HCEC 1CT (cell line): Measurements from ENCODE around the gene OR2AG1.
A peak's percentile ranks its signal among the peaks of the same experiment; 100 is the strongest.

Experiments used
- DNase-seq: peaks from one replicate; pipeline ENCODE4 v3.0.0-alpha.2; 2017

OR2AG1 gene, protein sequence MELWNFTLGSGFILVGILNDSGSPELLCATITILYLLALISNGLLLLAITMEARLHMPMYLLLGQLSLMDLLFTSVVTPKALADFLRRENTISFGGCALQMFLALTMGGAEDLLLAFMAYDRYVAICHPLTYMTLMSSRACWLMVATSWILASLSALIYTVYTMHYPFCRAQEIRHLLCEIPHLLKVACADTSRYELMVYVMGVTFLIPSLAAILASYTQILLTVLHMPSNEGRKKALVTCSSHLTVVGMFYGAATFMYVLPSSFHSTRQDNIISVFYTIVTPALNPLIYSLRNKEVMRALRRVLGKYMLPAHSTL

DNA sequence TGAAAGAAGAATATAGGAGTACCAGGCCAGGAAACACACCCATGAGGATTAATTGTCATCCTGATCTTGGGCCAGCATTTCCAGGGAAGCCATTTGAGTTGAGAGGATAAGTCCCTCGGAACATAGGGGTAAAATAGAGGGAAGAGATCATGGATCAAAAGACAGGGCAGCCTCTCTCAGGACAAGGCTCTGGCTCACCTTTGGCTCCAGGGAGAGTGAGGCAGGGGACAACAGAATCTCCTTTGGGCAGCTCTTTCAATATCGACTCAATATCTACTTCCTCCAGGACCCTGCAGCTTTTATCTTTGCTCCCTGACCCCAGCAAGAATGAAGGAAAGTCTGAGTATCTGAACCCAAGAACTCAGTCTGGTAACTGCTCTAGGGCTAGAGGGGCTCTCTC, at the start of gene OR2AG1:
Gene OR2AG1 (plus strand): TSS at position 301 of the 400 bp plus-strand sequence. CDS start 2,018 bp downstream, outside the sequence.
- no peak for DNase-seq

DNA sequence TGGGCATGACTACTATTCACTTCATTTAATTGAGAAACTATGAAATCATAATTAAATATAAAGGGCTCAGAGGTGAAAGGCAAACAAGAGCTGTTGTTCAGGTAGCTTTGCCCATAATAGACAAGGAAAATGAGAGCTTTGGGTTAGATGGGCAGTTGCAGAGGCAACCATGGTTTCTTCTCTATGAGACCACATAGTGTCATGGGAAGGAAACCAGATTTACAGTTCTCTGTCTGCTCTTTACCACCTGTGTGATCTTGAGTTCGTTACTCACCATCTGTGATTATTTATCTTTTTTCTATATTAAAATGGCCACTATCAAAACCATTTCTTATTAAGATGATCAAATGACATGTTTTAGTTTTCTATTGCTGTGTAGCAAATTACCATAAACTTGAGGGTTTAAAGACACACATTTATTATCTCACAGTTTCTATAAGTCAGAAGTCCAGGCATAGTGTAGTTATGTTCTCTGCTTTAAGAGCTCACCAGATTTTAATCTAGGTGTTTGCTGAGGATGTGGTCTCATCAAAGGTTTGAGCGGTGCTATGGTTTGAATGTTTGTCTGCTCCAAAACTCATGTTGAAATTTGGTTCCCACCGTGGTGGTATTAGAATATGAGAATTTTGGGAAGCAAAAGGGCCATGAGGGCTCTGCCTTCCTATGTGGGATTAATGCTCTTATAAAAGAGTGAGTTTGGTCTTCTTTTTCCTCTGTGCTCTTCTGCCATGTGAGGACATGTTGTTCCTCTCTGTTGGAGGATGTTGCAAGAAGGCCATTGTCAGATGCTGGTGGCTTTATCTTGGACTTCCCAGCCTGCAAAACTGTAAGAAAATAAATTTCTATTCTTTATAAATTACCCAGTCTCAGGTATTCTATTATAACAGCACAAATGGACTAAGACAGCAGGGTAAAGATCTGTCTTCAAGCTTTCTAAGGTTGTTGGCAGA, 49.2 kb upstream of the OR2AG1 start:
- DNase-seq = no peak

DNA sequence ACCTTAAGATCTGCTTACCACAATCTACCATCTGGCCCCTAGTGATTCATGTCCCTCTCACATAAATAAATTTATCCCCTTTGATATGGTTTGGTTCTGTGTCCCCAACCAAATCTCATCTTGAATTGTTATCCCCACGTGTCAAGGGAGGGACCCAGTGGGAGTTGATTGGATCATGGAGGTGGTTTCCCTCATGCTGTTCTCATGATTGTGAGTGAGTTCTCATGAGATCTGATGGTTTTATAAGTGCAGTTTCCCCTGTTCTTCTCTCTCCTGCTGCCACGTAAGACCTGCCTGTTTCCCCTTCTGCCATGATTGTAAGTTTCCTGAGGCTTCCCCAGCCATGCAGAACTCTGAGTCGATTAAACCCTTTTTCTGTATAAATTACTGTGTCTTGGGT, 48.2 kb upstream of the OR2AG1 start:
- DNase-seq = peak; percentile 9

DNA sequence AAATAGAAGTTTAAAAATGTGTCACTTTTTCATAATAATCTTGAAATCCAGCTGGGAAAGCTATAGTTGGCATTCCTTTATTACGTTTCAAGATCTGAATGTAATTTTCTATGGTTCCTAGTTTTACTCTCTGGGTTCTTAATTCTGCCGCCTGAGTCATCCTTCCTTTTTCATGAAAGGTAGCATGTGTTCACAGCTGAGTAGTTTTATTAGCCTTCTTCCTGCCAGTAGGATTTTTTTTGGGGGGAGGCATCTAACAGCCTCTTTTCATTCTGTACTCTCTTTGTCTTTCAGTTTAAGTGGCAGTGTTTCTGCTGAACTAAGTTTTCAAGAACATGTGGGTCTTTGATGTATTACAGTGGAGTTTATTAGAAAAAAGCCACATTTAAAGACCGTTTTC, 47.5 kb upstream of the OR2AG1 start:
- DNase-seq = peak; percentile 53

DNA sequence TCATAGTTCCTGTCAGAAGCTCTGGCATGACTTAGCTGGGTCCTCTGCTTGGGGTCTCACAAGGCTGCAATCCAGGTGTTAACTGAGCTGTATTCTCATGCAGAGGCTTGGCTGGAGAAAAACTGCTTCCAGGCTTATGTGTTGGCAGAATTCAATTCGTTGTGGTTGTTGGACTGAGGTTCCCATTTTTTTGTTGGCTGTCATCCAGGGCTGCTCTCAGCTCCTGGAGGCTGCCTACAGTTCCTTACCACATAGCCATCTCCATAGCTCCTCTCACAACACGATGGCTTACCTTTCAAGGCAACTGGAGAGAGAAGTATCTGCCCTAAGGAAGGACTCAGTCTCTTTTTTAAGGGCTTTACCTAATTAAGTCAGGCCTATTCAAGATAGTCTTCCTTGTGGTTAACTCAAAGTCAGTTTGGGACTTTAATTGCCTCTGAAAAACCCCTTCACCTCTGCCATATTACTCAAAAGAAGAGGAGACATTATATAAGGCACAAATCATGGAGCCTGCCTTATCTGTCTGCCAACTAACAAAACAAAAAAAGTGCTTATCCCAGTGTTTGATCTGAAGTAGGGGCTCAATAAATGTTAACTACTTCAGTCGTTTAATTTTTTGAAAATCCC, 46.2 kb upstream of the OR2AG1 start:
- DNase-seq = no peak

DNA sequence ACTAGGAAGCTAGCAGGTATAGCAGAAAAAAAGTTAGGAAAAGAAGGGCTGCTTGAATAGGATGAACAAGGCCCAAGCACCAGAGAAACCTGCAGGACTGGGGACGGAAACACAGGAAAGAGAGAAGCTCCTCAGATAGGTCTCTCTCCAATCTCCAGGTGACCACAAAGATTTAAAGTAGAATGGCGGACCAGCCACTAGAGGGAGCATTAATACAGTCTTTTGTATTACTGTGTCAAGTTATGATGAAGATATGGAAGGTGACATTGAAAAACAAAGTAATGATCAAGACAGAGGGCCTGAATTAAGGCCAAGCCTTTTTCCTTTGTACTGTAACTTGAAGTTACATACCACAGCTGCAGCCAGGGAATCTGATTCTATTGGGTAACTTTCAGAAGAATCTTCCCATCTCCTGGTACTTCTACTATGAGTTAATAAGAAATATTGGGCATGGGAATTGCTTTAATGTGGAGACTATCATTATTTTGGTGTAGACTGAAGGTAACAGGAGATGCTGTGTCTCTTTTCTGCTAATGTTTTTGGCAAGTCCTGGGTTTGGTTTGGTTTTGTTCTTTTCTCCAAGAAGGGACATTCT, 44.9 kb upstream of the OR2AG1 start:
- DNase-seq = peak; percentile 35

DNA sequence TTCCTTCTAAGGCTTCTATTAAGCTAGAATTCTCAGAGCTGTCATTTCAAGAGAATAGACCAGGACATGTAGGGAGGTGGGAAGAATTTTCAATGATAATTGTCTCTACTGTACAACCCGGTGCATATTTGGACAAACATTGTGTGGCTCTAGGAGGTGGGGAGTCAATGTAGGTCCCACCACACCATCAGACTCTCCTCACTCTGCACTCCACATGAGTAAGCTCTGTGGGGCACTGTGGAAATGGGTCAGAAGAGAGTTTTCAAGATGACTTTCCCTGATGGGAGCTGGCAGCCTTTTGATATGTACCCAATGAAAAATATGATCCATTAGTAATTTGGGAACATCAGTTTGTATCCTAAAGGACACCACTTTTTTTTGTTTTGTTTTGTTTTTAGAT, 44.2 kb upstream of the OR2AG1 start:
- no peak for DNase-seq

DNA sequence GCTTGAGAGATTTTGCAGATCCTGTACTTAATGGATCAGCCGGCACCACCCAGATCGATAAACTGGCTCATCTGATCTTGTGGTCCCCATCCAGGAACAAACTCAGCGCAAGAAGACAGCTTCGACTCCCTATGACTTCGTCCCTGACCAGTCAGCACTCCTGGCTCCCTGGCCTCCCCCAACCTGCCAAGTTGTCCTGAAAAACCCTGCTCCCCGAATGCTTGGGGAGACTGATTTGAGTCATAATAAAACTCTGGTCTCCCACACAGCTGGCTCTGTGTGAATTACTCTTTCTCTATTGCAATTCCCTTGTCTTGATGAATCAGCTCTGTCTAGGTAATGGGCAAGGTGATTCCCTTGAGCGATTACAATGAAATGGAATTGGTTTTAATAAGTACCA, 40.6 kb upstream of the OR2AG1 start:
- no peak for DNase-seq

DNA sequence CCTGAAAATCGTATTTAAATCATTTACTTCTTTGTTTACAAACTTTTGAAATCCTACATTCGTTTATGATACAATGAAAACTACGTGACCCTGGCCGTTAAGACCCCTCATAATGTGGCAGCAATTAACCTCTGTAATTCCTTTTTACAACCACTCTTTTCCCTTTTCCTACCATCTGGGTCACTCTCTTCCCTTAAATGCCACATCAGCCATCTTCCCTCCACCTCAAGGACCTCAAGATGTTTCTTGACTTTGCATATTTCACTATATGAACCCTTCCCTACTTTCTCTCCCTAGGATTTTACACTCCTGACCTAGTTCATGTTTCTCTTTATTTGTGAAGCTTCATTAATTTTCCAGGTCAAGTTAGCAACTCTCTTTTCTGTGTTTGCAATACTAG, 37.8 kb upstream of the OR2AG1 start:
- no peak for DNase-seq

DNA sequence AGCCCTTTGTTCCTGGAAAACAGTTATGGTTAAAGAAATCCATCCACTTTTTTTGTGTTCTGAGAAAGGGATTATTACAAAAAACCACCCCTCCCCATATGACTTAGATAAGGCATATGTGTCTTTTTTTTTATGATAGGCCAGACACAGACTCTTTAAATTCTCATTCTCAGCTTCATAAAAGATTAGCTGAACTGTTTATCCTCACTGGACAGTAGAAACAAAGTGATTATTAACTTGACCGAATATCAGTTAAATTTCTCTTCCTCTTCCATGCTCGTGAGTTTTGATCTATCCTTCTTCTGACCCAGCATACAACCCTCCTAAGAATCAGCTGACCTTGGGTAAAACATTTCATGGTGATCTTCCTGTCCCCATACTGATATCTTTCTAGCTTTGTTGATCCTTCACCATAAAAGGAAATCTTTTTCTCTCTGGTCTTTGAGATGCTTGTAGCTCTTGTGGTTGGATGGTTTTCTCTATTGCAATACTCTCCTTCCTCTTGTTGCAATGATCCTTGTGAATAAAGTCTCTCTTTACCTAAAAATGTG, 37.3 kb upstream of the OR2AG1 start:
- peak; percentile 6 for DNase-seq

DNA sequence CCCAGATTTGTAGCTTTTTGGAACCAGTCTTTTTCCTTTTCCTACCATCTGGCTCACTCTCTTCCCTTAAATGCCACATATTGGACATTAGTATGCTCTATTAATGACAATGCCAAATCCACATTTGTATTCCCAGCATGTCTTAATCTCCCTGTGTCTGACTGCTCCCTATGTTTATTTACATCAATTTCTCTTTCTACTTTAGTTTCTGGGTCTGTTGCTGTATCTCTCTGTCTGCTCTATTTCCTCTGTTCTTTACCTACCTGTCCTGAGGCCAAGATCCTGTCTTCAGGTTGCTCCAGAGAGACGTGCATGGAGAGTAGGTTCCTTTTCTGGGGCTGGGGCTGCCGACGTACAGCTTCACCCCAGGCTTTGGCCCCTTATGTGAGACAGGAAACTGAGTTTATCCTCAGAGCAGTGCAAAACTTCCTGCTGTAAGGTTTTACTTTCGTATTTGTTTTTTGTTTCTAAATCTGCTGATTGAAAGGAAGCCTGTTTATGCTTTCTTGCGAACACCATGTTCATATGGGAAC, 36.7 kb upstream of the OR2AG1 start:
- no peak for DNase-seq

DNA sequence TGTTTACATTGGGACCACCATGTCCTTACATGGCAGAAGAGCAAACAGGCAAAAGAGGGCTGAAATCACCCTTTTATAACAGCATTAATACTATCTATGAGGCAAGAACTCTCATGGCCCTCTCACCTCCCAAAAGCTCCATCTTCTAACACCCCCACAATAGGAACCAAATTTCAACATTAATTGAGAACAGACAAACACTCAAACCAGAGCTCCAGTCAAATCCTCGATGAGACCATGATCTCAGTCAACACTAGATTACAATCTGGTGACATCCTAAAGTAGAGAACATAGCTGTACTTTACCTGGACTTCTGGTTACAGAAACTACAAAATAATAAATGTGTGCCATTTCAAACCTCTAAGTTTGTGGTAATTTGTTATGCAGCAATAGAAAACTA, 36.2 kb upstream of the OR2AG1 start:
- DNase-seq = no peak

DNA sequence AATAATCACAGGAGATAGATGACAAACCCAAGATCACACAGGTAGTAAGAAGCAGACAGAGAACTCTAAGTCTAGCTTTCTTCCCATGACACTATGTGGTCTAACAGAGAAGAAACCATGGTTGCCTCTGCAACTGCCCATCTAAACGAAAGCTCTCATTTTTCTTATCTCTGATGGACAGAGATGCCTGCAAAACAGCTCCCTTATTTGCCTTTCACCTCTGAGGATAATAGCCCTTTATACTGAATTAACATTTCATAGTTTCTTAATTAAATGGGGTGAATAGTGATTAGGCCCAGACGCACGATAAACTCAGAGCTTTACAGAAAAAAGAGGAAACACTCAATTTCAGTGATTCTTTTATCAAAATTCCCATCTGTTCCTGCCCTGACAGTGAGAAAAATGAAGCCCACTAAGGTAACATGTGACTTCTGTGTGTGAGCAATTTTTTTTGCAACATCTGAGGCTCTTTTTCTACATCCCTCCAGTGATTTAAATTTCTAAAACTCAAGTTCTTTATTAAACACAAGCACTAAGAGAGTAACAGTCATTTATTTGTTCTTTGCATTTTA, 35.6 kb upstream of the OR2AG1 start:
- no peak for DNase-seq

DNA sequence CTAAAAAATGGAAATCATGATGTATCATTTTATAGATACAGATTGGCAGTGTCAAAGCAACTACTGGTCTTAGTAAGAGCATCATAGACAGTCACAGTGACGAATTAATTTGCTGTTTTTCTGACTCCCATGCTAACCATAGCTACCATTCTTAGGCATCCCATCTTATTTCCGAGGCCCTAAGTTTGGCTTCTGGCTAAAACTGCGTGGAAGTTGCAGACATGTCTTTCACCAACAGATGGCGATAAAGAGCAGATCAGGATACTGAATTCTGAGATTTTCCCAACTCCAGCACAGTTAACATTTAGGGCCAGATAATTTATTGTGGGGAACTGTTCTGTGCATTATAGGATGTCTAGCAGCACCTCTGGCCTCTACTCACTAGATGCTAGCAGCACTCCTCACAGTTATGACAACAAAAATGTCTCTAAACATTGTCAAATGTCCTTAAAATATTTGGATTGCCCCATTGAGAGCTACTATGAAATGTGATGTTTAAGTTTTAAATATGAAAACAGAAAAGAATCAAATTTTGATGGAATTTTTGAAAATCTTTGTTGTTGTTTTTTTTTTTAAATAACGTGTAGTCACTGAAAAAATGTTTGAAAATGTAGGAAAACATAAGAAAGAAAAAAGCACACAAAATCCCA, 27.4 kb upstream of the OR2AG1 start:
- DNase-seq = peak; percentile 33

DNA sequence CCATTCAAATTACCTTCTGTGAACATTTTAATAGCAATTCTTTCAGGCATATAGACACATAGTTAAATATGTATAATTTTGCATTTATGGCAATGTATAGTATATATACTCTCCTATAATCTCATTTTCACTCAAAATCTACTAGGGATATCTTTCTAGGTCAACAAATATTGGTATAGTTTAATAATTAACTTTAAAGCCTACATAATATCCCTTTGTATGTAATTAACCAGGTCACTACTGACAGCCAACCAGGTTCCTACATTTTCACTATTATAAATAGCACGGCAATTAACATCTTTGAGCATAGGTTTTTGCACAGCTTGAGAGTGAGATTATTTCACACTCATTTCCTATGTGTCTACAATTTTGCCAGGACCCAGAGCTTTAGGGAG, 26.9 kb upstream of the OR2AG1 start:
- DNase-seq = no peak

DNA sequence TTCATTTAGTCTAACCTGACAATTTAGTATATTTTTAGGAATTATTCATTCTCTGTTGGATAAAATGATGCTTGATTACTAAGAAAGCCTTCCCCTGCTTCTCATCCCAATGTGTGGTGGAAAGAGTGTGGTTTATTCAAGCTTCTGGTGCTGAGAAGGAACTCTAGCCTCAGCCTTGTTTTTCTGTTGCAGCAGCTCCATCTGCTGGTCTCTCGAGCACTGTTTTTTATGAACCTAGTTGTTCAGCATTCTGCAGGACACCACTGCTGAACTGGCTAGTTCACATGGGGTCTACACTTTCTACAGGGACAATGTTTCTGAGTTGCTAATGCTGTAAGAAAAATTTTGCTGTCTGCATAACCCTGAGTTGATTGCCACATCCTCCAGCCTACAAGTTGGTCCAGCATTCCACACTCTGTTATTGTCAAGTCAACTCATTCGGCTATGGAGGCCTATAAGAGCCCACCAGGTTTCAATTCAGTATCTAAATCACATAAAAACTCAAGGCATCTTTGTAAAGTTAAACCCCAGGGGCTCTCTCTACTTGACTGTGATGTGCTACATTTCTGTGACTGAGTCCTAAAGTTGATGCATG, 25.4 kb upstream of the OR2AG1 start:
- peak; percentile 55 for DNase-seq

DNA sequence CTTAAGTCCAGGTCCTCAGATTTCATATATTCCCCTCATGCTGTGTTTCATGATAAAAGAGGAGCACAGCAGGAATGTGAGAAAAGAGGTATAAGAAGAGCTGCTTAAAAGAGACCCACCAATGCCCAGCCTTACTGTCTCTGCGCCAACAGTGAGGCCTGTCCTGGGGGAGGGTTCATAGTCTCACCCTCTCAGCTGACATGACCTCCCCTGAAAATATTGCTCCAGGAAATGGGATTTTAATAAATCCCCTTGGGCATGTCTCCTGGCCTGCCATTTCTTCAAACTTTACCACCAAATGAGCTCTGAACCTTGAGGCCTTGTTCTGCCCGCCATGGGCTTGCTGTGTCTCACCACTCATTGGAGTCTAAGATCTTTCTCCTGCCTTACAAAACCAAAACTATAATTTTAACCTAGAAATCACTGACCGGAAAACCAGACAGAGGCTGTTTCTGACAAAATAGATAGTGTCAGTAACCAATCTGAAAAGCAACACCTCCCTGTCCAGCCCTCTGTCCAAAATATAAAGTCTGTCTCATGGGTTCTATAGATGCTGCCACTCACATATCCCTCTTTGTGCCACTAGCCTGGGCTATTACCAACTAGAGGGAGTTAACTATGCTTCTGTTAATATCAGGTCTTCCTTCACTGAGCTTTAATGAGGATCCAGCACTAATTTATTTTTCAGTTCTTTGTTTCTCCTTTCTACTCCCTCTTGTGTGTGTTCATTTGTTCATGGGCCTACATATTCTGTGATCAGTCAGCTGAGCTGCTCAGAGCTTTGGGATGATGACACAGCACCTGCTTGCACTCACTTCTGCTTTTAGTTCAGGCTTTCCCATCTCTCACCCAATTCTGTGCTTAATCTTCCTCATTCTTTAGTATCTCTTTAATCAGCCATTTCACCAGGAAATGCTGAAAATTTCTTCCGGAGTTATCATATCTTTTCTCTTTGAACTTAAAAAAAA, 10.6 kb upstream of the OR2AG1 start, which contains the start of gene OR2AG2:
Gene OR2AG2 (minus strand): TSS at position 51 of the 968 bp plus-strand sequence. CDS start 3,019 bp downstream, outside the sequence.
- no peak for DNase-seq

DNA sequence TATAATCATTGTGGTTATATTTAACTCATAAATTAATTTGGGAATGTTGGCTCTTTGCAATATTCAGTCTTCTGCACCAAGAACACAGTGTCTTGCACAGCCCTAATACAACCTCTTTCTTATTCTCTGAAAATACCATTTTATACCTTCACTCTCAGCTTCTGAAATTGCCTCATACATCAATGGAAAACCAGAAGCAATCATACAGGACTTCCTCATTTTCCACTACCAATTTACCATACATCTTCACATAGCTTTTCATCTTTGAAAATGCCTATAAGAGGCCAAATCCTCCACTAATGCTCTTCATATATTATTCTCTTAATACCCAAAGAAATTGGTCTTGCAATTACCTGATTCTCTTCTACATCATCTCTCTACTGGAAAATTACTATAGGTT, 4.3 kb upstream of the OR2AG1 start:
- no peak for DNase-seq

DNA sequence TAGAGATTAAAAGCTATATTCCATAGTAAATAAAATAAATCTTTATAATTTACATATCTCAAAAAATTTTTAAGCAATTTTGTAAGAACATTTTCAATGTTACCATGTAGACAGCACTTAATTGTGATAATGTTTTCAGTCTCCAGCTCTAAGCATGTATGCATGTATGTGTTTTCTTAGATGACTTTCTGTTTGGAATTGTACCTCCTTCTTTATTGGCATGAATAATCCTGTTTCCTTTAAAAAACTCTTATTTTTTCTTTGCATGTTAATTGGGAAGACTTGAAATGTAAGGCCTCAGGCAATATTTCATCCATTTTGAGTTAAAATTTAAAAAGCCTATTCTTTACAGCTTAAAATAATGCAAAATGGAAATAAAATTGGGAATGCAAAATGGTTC, 2.0 kb upstream of the OR2AG1 start:
- no peak for DNase-seq

DNA sequence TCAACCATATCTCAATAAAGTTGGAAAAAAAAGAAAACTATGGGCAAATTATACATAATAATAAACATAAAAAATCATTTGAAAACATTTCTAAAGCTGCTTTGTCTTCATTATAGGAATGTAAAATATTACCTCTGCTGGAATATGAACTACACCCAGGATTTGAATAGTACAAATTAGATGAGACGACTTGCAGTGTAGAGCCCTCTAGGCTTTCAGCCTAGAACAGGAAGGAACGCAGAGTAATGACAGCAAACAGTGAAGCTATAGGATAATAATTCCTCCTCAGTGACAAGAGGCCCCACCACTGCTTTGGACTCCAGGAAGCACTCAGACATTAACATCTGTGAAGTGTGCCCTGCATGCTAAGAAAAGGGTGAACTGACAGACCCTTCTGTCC, 7.7 kb downstream of the OR2AG1 start:
- DNase-seq = no peak
